CD4-positive, alpha-beta T cell treated with Interleukin-12 subunit alpha and Interleukin-12 subunit beta, for 1 hour (primary cell): ENCODE data around the gene MRPL20.

Source experiments
- DNase-seq: peaks from one replicate; pipeline ENCODE4 v3.0.0-alpha.2; 2020

The MRPL20 gene

DNA sequence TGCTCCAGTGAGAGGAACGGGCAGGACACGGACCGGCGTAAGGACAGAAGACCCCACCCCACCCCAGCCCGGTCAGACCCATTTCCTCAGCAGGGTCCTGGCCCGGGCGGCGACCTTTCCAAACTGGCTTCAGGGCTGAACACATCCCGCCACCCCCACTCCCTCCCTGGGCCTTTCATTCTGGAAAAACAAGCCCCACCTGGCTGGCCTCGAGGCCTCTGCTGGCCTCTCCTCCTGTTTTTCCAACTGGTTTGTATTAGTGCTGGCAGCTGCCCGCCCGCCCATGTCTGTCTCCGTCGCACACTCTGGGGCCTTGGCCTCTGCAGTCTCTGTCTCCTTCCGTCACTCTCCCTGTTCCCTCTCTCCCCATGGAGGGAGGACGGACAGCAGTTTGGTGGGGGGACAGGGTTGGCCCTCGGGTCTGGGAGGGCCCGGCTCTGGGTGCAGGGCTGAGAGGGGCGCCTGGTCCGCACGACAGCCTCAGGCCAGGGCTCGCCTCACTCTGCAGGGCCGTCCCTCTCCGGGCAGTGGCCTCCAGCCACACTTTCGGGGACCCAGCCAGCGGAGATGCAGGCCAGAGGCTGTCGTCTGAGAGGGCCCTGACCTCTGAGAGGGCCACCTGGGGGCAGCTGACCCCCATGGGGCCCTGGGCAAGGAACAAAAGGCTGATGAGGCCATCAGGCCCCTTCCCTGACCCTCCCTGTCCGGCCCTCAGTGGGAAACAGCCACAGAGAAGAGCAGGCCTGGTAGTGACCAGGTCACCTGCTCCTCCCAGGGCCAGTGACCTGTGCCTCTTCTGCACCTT, 47.2 kb downstream of the MRPL20 start:
- DNase-seq: no peak

DNA sequence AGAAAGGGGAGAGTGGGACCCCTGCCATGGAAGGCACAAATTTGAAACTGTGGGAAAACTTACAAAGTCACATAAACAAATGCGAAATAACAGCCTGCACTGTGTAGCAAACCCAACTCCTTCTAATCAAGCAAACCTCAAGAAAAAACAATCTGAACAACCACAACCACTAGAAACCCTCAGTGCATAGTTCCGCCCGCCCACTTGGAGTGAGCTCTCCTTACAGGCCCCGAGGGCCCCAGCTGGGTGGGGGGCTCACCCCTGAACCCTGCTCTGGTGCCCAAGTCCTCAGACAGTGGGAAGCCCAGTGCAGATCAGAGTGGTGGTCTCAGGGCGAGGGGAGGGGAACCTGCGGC, 47.8 kb downstream of the MRPL20 start:
- no peak for DNase-seq

- no peak for DNase-seq
These were observed 48.4 kb downstream of the MRPL20 start, which contains the start of gene MXRA8 for GRCh38 chr1:1358433-1359271. Gene MXRA8, minus strand, starts transcription at chr1:1358555. Its CDS starts 51 bp downstream, at chr1:1358504.

DNA sequence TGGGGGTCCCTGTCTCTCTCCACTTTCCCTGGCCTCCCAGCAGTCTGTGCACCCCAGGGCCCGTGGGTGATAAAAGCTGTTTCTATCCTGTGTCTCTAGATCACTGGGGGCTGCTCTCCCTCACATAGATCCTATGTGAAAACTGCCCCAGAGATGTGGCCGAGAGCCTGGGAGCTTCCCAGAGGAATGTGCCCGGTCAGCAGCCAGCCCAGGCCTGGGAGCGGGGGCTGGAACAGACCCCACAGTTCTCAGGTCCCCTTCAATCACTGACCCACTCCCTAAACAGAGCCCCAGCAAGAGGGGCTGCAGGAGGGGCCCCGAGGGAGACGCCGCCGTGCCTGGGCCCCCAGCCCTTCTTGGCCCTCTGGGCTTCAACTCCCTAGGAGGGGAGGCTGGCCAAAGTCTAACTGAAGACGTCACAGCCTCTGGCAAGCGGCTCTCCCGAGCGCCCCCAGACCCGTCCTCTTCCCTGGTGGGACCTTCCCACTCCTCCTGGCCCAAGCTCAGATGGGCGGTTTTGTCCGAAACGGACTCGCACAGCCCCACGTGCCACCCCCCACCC, 49.1 kb downstream of the MRPL20 start:
- no peak for DNase-seq

DNA sequence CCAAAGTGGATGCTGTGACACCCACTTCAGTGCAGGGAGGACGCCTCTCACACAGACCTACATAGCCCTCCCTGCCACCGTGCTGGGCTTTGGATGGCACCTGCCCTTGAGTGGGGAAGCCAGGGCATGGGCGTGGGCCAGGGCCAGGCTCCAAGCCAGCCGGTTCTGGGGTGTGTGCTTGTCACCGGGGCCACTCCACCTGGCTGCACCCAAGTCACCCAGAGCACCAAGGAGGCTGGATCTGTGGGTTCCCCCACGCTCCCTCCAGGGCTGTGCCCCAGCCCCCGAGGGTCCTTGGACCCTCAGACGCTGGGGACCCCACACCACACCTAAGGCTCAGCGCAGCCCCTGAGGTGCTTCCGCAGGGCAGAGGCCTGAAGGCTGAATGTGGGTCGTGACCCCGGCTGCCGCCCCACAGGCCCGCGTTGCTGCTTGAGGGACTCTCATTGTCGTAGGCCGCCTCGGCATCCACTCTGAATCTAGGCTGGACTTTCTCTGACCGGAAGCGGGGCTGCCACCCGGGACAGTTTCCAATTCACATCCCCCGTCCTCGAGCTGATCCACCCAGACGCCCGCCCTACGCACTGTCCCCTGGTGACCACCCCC, 50.2 kb downstream of the MRPL20 start:
- no peak for DNase-seq

DNA sequence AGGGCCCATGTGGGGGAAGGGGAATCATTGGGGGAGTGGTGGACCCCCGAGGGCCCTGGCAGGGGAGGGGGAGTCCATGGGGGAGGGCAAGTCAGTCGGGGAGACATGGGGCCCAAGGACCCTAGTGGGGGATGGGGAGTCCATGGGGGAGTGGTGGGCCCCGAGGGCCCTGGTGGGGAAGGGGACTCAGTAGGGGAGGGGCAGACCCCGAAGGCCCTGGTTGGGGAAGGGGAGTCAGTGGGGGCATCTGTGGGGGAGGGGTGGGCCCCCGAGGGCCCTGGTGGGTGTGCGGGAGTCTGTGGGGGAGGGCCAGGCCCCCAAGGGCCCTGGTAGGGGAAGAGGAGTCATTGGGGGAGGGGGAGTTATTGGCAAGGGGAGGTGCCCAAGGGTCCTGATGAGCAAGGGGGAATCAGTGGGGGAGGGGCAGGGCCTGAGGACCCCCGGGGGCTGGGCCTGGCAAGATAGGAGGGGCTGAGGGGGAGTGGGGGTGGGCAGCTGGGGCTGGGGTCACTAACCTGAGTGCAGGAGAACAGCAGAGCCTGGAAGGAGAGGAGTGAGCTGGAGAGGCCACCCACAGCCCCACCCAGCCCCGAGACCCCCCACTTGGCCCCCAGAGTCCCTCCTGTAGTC, 50.8 kb downstream of the MRPL20 start:
- DNase-seq: no peak

DNA sequence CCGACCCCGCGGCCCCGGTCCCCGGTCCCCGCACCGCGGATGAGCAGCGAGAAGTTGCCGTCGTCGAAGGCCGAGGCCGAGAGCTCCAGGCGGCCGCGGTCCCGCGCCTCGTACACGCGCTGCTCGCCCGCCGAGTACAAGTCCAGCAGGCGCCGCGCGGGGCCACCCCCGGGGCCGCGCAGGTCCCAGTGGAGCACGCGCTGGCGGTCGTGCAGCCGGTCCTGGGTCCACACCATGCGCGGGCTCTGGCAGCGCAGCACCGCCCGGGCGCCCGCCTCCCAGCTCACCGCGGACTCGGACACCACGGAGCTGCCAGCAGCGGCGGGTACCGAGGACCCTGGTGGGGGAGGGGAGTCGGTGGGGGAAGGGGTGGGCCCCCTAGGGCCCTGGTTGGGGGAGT, 51.7 kb downstream of the MRPL20 start:
- DNase-seq: no peak

DNA sequence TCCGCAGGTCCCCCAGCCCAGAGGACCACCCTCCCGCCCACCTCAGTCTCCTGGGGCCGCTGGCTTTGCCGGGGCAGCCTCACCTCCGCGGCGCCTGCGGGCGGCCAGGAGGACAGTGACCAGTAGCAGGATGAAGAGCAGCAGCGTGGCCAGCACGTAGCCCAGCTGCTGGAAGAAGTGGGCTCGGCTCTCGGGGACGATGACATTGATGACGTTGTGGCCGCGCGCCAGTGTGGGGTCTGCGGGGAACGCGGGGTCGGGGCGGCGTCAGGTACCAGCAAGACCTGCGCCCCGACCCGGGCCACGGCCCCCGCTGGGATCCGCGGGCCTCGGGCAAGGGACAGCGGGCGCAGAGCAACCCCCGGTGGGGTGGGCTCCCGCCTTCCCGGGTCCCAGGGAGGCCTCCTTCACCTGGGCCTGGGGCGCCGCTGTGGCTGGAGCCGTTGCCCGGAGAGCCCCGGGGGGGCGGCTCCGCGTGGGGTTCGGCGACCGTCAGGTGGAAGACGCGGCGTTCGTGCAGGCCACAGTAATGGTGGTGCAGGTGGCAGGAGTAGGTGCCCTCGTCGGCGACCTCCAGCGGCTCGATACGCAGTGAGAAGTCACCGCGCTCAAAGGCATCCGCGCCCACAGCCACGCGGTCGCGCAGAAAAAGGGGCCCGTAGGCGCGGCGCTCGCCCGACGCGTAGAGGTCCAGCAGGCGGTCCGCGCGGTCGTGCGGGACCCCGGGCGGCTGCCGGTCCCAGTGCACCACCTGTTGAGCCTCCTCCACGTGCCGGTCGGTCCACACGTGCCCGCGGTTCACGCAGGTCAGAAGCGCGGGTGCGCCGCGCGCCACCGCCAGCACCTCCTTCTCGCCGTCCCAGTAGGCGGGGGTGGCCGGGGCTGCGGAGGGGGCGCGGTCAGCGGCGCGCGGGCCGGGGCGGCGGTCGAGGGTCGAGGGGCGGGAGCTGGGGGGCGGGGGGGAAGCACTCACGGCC, 52.5 kb downstream of the MRPL20 start:
- peak; percentile 37 for DNase-seq

DNA sequence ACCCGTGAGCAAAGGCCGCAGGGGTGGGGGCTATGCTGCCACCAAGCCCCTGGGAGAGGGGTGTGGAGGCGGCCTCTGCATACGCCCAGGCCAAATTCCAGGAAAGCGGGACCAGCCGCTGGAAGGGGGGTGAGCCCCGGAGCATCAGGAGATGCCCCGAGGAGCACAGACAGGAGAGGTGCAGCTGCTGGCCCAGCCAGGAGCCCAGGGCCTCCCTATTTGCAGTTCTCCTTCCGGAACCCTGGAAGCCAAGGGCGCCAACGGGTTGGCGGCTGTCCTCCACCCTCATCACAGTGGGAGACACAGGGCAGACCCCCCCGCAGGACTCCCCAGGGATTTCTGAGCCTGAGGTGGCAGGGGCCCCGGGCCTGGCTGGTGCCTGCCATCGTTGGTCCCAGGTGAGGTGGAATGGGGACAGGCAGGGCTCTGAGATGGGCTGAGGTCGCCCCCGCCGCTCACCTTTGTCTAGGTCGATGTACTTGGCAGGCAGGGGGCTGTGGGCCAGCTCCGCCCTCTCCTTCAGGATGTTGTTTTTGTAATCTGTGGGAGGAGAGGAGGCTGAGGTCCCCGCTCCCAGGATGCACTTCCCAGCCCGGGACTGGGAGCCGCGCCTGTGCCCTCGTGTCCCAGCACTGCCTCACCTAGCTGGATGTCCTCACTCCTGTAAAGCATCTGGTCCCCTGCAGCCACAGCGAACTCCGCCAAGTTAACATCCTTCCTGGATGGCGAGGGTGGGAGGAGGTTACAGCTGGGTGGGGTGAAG, 53.5 kb downstream of the MRPL20 start:
- no peak for DNase-seq

DNA sequence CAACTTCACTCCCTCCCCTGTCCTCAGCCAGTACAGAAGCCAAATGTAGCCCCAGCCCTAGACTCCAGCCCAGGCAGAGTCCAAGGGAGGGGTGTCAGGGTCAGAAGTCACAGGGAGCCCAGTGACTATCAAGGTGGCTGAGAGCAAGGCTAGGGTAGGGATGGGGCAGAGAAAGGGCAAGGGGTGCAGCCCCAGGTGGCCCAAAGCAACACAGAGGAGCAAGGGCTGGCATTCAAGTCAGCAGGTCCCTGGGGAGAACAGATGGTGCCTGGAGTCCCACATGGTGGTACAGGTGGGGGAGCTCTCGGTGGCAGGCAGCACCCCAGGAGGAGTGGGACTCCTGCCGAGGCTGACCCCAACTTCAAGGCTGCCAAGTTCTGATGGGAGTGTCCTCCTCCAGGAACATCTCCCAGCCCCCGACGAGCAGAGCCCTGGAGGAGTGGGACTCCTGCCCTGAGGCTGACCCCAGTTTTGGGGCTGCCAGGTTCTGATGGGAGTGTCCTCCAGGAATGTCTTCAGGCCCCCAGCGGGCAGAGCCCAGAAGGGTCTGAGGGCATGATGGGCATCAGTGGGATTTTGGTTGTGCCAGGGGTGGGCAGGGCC, 54.2 kb downstream of the MRPL20 start:
- DNase-seq: no peak
